Activated naive CD4-positive, alpha-beta T cell (primary cell): ENCODE measurements around the gene MSLN.

Experiments
- DNase-seq, 4 experiments: peaks; one replicate each; lab custom pipeline; 2025; lab: John Stamatoyannopoulos, UW

The MSLN gene

DNA sequence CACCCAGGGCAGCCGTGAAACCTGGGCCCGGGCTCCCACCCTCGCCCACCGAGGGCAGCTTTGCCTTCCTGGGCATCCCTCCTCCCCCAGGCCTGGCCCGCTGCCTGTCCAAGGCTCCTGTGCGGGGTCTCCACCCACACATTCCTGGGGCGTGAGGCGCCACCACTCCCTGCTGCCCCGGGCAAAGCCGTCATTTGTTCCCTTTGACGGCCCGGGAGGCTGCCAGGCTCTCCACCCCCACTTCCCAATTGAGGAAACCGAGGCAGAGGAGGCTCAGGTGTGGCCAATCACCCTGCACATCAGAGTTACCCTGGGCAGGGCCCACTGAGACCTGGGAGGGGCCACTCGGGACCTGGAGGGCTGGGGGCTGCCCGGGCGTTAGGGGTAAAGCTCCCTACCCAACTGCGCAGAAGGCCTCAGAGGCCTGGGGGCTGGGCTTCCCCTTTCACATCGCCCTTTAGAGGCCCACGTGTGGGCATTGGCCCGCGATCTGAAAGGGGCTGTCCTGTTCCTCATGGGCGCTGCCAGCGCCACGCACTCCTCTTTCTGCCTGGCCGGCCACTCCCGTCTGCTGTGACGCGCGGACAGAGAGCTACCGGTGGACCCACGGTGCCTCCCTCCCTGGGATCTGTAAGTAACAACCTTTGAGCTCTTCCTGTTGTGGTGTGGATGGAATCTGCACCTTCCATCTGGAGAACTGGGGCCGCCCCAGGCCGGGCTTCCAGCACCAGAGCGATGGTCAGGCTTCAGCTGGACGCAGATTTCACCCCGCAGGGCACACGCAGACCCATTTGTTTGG lies at the start of gene MSLN:
TSS of gene MSLN (plus strand) at position 190 of the 799 bp plus-strand sequence. CDS start 1,947 bp downstream, outside the sequence.
- DNase-seq = no peak

GRCh38 chr16:711084-711483 lies 49.5 kb upstream of the MSLN start:
- DNase-seq = no peak

- DNase-seq = peak; percentile 48 to 76 (median 62)
Observed at GRCh38 chr16:711548-712320, 48.8 kb upstream of the MSLN start.

DNA sequence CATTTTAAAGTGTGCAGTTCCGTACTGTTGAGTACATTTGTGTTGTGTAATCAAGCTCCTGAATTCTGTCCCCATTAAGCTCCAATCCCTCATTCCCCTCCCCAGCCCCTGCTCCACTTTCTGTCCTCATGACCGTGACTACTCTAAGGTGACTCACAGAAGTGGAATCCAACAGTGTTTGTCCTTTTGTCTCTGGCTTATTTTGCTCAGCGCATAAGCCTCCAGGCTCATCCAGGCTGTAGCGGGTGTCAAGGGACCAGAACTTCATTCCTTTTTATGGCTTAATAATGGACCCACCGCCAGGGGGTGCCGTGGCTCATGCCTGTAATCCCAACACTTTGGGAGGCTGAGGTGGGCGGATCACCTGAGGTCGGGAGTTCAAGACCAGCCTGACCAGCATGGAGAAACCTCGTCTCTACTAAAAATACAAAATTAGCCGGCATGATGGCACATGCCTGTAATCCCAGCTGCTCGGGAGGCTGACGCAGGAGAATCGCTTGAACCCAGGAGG lies 47.7 kb upstream of the MSLN start:
- peak in 2 of 4 experiments; percentile 16 to 35 for DNase-seq

- no peak for DNase-seq
Observed at GRCh38 chr16:714079-714478, 46.5 kb upstream of the MSLN start.

- DNase-seq = peak; percentile 49 to 84 (median 68)
Observed at GRCh38 chr16:714558-715476, 45.7 kb upstream of the MSLN start, which contains the start of gene METRN. TSS of gene METRN (plus strand) at chr16:715118. CDS start at chr16:715290, 172 bp downstream.

DNA sequence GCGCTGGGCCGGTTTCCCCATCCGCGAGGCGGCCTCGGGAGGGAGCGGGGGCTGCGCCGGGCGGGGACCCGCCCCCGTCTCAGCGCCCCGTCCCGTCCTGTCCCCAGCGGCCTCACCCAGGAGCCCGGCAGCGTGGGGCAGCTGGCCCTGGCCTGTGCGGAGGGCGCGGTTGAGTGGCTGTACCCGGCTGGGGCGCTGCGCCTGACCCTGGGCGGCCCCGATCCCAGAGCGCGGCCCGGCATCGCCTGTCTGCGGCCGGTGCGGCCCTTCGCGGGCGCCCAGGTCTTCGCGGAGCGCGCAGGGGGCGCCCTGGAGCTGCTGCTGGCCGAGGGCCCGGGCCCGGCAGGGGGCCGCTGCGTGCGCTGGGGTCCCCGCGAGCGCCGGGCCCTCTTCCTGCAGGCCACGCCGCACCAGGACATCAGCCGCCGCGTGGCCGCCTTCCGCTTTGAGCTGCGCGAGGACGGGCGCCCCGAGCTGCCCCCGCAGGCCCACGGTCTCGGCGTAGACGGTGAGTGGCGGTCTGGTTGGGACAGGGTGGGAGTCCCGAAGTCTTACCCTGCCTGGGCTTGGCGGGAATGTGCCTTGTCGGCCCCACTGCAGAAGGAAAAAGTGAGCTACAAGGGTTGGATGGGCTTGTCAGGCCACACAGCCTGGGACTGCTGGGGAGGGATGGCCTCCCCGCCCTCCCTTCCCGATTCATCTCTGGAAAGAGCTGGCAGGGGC lies 44.9 kb upstream of the MSLN start:
- DNase-seq = no peak

DNA sequence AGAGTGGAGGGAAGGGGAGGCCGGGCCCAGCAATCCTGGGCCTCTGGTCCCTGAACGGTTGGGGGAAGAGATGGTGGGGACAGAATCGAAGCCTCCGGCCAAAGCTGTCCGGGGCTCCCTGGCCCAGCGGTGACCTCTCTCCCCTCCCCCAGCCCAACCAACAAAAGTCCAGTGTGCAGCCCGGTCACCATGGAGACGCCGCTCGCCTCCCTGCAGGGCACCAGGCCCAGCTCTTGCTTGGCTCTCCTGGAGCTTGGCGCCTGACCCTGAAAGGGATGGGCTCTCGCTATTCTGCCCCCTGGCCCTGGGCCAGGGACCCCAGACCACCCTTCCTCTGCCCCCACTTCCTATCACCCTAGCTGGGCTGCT lies 44.4 kb upstream of the MSLN start:
- DNase-seq = no peak

- DNase-seq = no peak
Observed at GRCh38 chr16:716768-717325, 43.7 kb upstream of the MSLN start.

GRCh38 chr16:717450-718245 lies 42.9 kb upstream of the MSLN start:
- no peak for DNase-seq

DNA sequence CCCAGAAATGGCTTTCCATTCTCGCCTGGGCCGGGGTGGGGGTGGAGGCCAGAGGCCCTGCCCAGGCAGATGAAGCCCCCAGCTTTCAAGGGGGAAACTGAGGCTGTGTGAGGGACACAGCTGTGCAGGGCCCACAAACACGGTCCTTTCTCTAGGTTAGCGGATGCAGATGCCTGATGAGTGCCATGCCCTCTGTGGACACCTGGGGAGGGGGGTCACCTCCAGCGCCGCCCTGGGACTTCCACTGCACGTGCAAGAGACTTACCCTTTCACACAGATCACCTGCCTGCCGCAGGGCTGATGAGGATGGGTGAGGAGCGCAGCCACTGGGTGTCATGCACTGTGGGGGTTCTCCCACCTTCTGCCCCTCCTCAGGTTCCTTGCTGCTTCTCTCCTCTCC lies 42.1 kb upstream of the MSLN start:
- DNase-seq = no peak

- no peak for DNase-seq
Observed at GRCh38 chr16:718922-719321, 41.6 kb upstream of the MSLN start.

GRCh38 chr16:719815-720446 lies 40.6 kb upstream of the MSLN start:
- no peak for DNase-seq

- no peak for DNase-seq
Observed at GRCh38 chr16:720447-720989, 40.0 kb upstream of the MSLN start.

- peak in 2 of 4 experiments; percentile 28 to 60 for DNase-seq
Observed at GRCh38 chr16:720990-721764, 39.4 kb upstream of the MSLN start, which contains the start of gene ANTKMT. TSS of gene ANTKMT (plus strand) at chr16:721146. CDS start at chr16:721275, 129 bp downstream.

DNA sequence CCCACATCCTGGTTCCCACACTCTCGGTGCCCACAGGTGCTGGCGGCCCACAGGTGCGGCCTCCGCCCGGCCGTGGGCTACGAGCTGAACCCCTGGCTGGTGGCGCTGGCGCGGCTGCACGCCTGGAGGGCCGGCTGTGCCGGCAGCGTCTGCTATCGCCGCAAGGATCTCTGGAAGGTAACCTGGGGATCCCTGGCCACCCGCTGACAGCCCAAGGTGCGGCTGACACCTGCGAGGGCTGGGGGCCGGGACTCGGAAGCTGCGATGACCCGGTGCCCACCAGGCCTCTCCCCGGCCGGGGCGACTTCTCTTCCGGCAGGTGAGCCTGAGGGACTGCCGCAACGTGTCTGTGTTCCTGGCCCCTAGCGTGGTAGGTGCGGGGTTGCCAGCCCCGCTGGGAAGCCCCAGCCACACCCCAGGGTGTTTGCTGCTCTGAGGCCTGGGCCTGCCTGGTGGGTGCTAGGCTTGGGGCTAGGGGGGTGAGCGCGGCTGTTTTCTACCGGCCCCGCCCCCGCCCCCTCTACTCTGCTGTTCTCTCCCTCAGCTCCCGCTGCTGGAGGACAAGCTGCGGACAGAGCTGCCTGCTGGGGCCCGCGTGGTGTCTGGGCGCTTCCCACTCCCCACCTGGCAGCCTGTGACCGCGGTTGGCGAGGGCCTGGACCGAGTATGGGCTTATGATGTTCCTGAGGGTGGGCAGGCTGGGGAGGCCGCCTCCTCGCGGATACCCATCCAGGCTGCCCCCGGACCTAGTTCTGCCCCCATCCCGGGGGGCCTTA lies 38.6 kb upstream of the MSLN start:
- DNase-seq = no peak

- DNase-seq = no peak
Observed at GRCh38 chr16:722835-723633, 37.5 kb upstream of the MSLN start.
